GM19438 (cell line): ENCODE data around the gene TFR2.
A peak's percentile ranks its signal among the peaks of the same experiment; 100 is the strongest.

Experiments
- ATAC-seq: cut with Tn5 transposase; IDR thresholded peaks from one replicate; pipeline ENCODE4 v1.9.1; 2021; ENCODE audit warnings: low read depth; ENCODE audit not compliant: unreplicated experiment

Gene TFR2

GRCh38 chr7:100614308-100614861, 27.0 kb downstream of the TFR2 start:
- ATAC-seq, result no peak

- no peak for ATAC-seq
Observed at GRCh38 chr7:100613412-100614175, 27.8 kb downstream of the TFR2 start.

- ATAC-seq, result peak; percentile 9
Observed at GRCh38 chr7:100612730-100613390, 28.5 kb downstream of the TFR2 start.

- ATAC-seq, result peak; percentile 88
Observed at GRCh38 chr7:100611983-100612729, 29.2 kb downstream of the TFR2 start, which contains the start of gene MOSPD3. Gene MOSPD3, plus strand, starts transcription at chr7:100612540. Its CDS starts 252 bp downstream, at chr7:100612792.

- ATAC-seq, result no peak
Observed at GRCh38 chr7:100609958-100610357, 31.4 kb downstream of the TFR2 start.

- ATAC-seq, result no peak
Observed at GRCh38 chr7:100607111-100607510, 34.2 kb downstream of the TFR2 start.

GRCh38 chr7:100606313-100606712, 35.0 kb downstream of the TFR2 start:
- no peak for ATAC-seq

GRCh38 chr7:100604976-100605911, 36.1 kb downstream of the TFR2 start:
- no peak for ATAC-seq

GRCh38 chr7:100604028-100604975, 37.0 kb downstream of the TFR2 start:
- peak; percentile 65 for ATAC-seq

GRCh38 chr7:100603726-100604027, 37.7 kb downstream of the TFR2 start:
- ATAC-seq, result no peak

- no peak for ATAC-seq
Observed at GRCh38 chr7:100602889-100603725, 38.2 kb downstream of the TFR2 start.

GRCh38 chr7:100600730-100601038, 40.7 kb downstream of the TFR2 start:
- ATAC-seq, result no peak

- ATAC-seq, result no peak
Observed at GRCh38 chr7:100599911-100600729, 41.2 kb downstream of the TFR2 start.

GRCh38 chr7:100598425-100598824, 42.9 kb downstream of the TFR2 start:
- ATAC-seq, result no peak

- ATAC-seq, result no peak
Observed at GRCh38 chr7:100595188-100595587, 46.2 kb downstream of the TFR2 start.

- no peak for ATAC-seq
Observed at GRCh38 chr7:100591596-100591995, 49.8 kb downstream of the TFR2 start.

- ATAC-seq, result no peak
Observed at GRCh38 chr7:100590077-100590737, 51.1 kb downstream of the TFR2 start.
